ENCODE measurements around the gene UTP25.

DNA sequence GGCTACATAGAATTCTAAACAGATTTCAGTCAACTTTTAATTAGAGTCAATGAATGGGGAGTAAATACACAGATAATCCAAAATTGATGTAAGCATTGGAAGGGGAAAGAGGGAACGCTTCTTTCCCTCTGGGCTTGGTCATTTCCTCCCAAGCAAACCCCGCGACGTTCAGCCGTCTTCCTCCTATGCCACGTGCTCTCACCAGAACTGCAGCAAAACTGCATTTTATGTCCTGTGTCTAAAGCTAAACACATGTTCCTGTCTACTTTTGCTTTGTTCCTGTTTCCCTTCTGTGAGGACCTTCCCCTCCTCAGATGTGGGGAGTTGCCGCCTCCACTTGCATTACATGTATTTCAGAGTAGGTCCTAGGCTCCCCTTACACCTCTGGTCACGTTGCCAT is 27.2 kb downstream of the UTP25 start:
- TF ChIP-seq EZH2 (IDR thresholded peaks at IDR 0.05; ENCODE audit: insufficient read depth, poor library complexity, severe bottlenecking) (no peak), EZH2phosphoT487 (IDR thresholded peaks at IDR 0.05; ENCODE audit: insufficient read depth, low read depth) (no peak)
